K562 (cell line): ENCODE measurements around the gene ERI2. TPM values are rescaled to one million over a fixed set of nuclear protein-coding genes. Genes with fewer than 3 reads are reported as not detected.

Experiments
- CHD2 ChIP-seq: IDR thresholded peaks from 2 replicates; pipeline ENCODE4 v1.6.1; 2011; ENCODE audit warnings: low read depth, low read length
- NCOA1 ChIP-seq: fragments of 450-650 bp; IDR thresholded peaks from 2 replicates; pipeline ENCODE4 v1.6.1; 2016; ENCODE audit warnings: low read depth
- RFX7 ChIP-seq: fragments of 250-450 bp; sonication (Bioruptor Pico); IDR thresholded peaks from 2 replicates; pipeline ENCODE4 v1.5.1; 2021; ENCODE audit warnings: mild to moderate bottlenecking
- SOX6 ChIP-seq: fragments of 450-650 bp; IDR thresholded peaks from 2 replicates; pipeline ENCODE4 v1.6.1; 2014; ENCODE audit warnings: mild to moderate bottlenecking
- SP1 ChIP-seq: sonication (generic); formaldehyde crosslinking; IDR thresholded peaks from 2 replicates; pipeline ENCODE4 v1.8.1; 2022; ENCODE audit warnings: mild to moderate bottlenecking, missing genetic modification reagents
- ZNF561 ChIP-seq: fragments of 450-650 bp; formaldehyde crosslinking; conservative IDR thresholded peaks from 2 replicates; pipeline ENCODE4 v1.4.0; 2020; ENCODE audit warnings: mild to moderate bottlenecking, moderate library complexity
- polyA plus RNA-seq, 8 experiments: library from polyadenylated mRNA; depleted of rRNA in 4 of 8; stranded (reverse) in 5 of 8; unstranded in 3 of 8; fragments of >200 nt; fragmentation: Nextera tagmentation in 2 of 8; fragmentation: Illumina TruSeq in 1 of 8; extraction: Ambion mirVana in 2 of 8; extraction: Trizol in 1 of 8; gene quantifications; 2 replicates each; pipeline versions ENCODE4 v1.2.1 to v1.2.3, GENCODE V29; 2011 to 2014; ENCODE audit warnings: inconsistent platforms in 1 of 8, missing spikeins in 1 of 8
- total RNA-seq, 7 experiments: library from RNA; depleted of rRNA in 6 of 7; stranded (reverse); fragments of >200 nt in 6 of 7; fragmentation: Illumina TruSeq in 2 of 7; extraction: Trizol in 2 of 7; gene quantifications; 2 replicates each; pipeline versions ENCODE4 v1.2.1 to v1.2.3, GENCODE V29; 2011 to 2021; ENCODE audit warnings: low replicate concordance in 1 of 7
- TF ChIP-seq, protein P1 (sequence below), 2 experiments: fragments of 450-650 bp; formaldehyde crosslinking in 1 of 2; IDR thresholded peaks; 2 replicates each; pipeline versions ENCODE4 v1.4.0 to v1.6.1; 2014 to 2020; ENCODE audit warnings: mild to moderate bottlenecking in 2 of 2, borderline replicate concordance in 1 of 2, low read depth in 1 of 2
- TF ChIP-seq, protein P2 (sequence below): fragments of 450-650 bp; formaldehyde crosslinking; IDR thresholded peaks from 2 replicates; pipeline ENCODE4 v1.4.0; 2022; ENCODE audit warnings: missing genetic modification characterization

Gene ERI2
- total and polyA plus RNA-seq, 9 of the 15 experiments (the other 6 are each of a cell fraction or from before 2014, with no cell fraction given), result 23.3 to 57.0 (median 48.1) TPM

DNA sequence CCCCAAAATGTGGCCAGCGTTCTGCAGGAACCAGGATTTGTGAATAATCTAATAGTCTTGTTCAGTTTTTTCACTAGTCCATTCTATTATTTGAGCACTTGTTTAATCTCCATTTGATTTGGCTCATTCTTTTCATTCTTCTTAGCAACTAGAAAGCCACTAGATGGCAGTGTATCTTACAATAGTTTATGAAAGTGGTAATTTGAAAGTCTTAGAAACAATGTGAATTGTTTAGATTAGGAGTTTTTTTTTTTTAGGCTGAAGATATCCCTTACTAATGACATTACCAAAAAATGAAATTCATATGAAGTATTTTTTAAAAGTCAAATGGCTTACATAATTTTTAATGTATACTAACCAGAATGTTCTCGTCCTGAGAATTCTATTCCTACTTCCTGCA, 6.7 kb downstream of the ERI2 start (continued):
- TF ChIP-seq, protein P1, sequence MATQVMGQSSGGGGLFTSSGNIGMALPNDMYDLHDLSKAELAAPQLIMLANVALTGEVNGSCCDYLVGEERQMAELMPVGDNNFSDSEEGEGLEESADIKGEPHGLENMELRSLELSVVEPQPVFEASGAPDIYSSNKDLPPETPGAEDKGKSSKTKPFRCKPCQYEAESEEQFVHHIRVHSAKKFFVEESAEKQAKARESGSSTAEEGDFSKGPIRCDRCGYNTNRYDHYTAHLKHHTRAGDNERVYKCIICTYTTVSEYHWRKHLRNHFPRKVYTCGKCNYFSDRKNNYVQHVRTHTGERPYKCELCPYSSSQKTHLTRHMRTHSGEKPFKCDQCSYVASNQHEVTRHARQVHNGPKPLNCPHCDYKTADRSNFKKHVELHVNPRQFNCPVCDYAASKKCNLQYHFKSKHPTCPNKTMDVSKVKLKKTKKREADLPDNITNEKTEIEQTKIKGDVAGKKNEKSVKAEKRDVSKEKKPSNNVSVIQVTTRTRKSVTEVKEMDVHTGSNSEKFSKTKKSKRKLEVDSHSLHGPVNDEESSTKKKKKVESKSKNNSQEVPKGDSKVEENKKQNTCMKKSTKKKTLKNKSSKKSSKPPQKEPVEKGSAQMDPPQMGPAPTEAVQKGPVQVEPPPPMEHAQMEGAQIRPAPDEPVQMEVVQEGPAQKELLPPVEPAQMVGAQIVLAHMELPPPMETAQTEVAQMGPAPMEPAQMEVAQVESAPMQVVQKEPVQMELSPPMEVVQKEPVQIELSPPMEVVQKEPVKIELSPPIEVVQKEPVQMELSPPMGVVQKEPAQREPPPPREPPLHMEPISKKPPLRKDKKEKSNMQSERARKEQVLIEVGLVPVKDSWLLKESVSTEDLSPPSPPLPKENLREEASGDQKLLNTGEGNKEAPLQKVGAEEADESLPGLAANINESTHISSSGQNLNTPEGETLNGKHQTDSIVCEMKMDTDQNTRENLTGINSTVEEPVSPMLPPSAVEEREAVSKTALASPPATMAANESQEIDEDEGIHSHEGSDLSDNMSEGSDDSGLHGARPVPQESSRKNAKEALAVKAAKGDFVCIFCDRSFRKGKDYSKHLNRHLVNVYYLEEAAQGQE (IDR thresholded peaks at IDR 0.05; ENCODE audit: borderline replicate concordance), result peak; percentile 40; the same call in 1 of the 2 replicates
- TF ChIP-seq, protein P1 (CRISPR knock-in tag; IDR thresholded peaks at IDR 0.05; ENCODE audit: low read depth), result no peak
- no peak for TF ChIP-seq NCOA1
- no peak for TF ChIP-seq ZNF561 (CRISPR knock-in tag)
- TF ChIP-seq RFX7 (CRISPR knock-in tag), result no peak
- TF ChIP-seq, protein P2, sequence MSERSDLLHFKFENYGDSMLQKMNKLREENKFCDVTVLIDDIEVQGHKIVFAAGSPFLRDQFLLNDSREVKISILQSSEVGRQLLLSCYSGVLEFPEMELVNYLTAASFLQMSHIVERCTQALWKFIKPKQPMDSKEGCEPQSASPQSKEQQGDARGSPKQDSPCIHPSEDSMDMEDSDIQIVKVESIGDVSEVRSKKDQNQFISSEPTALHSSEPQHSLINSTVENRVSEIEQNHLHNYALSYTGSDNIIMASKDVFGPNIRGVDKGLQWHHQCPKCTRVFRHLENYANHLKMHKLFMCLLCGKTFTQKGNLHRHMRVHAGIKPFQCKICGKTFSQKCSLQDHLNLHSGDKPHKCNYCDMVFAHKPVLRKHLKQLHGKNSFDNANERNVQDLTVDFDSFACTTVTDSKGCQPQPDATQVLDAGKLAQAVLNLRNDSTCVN, result no peak
- TF ChIP-seq SOX6, result peak; percentile 33; the same call in 1 of the 2 replicates
- TF ChIP-seq CHD2, result no peak
- TF ChIP-seq SP1, result no peak
